AG09309 (cell line): ENCODE results near the gene BRPF1.

Source experiments
- DNase-seq: peaks from one replicate; pipeline ENCODE4 v3.0.0-alpha.2; 2010; ENCODE audit warnings: low read depth
- H3K4me3 ChIP-seq: 2 replicates; pipeline ENCODE4 v1.5.1; 2011; ENCODE audit warnings: mild to moderate bottlenecking, low read depth, low read length, moderate library complexity; ENCODE audit not compliant: control insufficient read depth
- TF ChIP-seq, protein P1 (sequence below): IDR thresholded peaks from 2 replicates; pipeline ENCODE4 v1.5.1; 2011; ENCODE audit warnings: mild to moderate bottlenecking, low read depth, low read length, inconsistent platforms; ENCODE audit not compliant: insufficient read depth, control insufficient read depth; ENCODE audit errors: missing control alignments

Gene BRPF1

DNA sequence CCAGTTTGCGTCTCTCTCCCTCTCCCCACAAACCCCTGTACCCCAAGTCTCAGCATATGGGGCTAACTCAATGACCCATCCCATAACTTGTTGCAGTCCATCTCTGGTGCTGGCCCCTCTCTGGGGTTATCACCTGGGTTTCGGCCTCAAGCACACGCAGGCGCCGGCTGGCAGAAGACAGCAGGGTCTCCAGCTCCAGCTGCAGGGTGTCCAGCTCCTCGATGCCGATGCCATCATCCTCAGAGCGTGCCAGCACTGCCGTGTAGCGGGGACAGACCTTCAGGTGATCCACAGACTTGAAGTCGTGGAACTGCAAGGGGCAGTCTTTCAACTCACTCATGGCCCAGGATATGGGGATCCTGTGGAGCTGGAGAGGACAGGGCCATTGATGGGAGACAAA is 59.6 kb downstream of the BRPF1 start:
- TF ChIP-seq, protein P1, sequence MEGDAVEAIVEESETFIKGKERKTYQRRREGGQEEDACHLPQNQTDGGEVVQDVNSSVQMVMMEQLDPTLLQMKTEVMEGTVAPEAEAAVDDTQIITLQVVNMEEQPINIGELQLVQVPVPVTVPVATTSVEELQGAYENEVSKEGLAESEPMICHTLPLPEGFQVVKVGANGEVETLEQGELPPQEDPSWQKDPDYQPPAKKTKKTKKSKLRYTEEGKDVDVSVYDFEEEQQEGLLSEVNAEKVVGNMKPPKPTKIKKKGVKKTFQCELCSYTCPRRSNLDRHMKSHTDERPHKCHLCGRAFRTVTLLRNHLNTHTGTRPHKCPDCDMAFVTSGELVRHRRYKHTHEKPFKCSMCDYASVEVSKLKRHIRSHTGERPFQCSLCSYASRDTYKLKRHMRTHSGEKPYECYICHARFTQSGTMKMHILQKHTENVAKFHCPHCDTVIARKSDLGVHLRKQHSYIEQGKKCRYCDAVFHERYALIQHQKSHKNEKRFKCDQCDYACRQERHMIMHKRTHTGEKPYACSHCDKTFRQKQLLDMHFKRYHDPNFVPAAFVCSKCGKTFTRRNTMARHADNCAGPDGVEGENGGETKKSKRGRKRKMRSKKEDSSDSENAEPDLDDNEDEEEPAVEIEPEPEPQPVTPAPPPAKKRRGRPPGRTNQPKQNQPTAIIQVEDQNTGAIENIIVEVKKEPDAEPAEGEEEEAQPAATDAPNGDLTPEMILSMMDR, result no peak
- no peak for DNase-seq
- H3K4me3 ChIP-seq, result no peak overlapping the region

DNA sequence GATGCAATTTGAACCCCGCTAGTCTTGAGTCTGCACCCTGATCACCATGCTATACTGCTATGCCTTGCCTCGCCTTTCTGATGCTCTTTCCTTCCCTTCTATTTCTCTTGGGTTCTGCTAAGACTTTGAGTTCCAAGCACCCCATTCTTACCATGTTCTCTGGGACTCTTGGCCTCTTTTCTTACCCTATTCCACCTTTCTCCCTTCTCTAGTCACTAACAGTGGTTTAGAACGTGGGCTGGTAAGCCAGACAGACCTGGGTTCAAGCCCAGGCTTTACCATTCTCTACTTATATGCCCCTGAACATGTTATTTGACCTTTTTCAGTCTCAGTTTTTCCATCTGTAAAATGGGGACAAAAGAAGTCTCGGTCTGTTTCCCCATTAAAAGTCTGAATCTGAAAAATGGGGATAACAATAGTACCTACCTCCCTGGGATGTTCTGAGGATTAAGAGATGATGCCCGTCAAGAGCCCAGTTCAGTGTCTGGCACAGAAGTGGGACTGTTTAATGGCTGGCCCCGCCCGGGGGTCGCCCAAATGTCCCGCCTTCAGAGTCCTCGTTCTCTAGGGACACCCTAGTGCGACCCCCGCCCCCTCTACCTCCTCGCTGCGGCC is 60.4 kb downstream of the BRPF1 start:
- peak overlapping the region; percentile 93 for H3K4me3 ChIP-seq
- no peak for DNase-seq
- TF ChIP-seq, protein P1, result no peak

DNA sequence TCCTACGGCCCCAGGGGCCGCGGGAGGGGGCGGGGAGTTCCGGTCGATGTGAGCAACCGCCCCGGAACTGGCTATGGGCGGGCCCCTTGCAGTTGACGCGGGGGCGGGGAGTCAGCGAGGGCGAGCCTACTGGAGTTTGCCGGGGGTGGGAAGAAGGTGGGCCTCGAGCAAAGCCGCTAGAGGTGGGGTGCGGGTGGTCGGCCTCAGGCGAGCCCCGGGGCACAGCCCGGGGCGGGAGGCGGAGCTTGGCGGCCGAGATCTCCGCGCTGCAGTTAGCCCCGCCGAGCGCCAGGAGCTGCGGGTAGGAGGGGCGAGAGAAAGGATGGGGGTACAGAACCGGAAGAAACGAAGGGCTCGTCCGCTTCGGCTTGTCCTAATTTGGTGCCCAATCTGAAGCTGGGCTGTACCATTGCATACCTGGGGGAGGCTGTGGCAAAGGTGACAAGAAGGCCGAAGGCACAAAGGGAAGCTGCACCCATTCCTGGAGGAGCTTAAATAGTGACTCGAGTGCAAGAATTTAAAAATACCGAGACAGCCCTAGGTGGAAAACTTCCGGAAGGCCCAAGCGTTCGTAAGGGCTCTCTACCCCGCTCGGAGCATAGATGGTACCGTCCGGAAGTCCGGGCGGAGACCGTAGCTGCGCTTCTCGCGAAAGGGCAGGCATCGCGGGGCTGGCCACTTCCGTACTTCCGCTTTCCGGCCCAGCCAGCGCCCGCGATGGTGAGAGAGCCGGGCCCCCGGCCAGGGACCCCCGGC is 61.0 kb downstream of the BRPF1 start, which contains the start of the genes ARPC4 and TADA3:
Gene ARPC4 (plus strand): TSS at position 678 of the 756 bp plus-strand sequence. CDS start 40 bp downstream, at position 718.
Gene TADA3 (minus strand): TSS at position 69 of the 756 bp plus-strand sequence. CDS start 1,007 bp downstream, outside the sequence.
- H3K4me3 ChIP-seq, result peak within 1 kb of the TSS; percentile 93
- peak; percentile 91 for DNase-seq
- TF ChIP-seq, protein P1, result no peak

DNA sequence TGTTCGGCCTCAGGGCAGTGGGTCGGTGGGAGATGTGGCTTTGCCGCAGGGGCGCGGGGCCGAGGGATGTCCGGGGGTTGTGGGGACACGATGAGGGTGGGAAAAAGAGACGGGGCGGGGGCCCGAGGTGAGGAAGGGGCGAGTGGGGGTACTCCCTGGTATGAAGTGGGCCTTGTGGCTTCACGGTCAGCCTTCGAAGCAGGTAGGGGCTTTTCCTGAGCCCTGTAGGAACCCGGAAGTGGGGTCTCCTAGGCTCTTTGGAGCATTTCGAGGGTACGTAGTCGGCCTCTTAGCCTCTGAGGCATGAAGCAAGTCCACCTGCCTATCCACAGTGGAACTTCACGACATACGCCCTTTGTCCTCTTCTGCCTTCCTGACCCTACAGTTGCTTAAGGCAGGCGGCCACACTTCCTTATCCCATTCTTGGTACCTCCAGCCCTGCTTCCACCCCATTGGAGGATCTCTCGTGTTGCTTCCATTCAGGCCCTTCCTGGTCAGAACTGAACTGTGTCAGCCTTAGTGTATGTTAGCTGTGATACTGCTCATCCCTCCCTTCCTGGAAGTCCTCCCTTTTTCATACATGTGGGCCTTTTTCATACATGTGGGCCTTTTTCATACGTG is 61.7 kb downstream of the BRPF1 start:
- no peak for DNase-seq
- TF ChIP-seq, protein P1, result no peak
- H3K4me3 ChIP-seq, result peak overlapping the region; percentile 93

DNA sequence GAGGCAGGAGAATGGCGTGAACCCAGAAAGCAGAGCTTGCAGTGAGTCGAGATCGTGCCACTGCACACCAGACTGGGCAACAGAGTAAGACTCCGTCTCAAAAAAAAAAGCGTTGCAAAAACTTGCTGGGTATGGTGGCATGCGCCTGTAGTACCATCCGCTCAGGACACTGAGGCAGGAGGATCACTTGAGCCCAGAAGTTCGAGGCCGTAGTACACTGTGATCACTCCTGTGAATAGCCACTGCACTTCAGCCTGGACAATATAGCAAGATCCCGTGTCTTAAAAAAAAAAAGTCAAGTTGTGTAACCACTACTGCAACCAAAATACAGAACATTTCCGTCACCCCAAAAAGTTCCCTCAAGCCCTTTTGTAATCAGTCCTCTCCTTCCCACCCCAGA is 62.9 kb downstream of the BRPF1 start:
- TF ChIP-seq, protein P1, result no peak
- DNase-seq, result no peak

DNA sequence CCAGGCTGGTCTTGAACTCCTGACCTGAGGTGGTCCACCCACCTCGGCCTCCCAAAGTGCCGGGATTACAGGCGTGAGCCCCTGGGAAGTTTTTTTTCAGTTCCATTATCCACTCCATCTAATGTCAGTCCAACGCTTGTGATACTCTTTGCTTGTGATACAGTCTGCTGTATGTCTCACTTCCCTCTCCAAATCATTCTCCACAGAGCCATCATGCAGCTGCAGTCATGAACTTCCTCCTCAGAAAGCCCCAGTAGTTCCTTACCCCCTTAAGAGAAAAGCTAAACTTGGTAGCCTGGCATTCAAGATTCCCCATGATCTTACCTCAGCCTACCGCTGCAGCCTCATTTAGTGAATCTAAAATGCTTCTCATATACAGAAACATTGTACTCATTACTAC is 63.7 kb downstream of the BRPF1 start:
- TF ChIP-seq, protein P1, result no peak
- DNase-seq, result no peak
- no peak overlapping the region for H3K4me3 ChIP-seq

More for the DNA sequence above, 62.9 kb downstream of the BRPF1 start:
- no peak overlapping the region for H3K4me3 ChIP-seq
